ENCODE measurements around the gene DNAJB6. TPM values are rescaled to one million over a fixed set of nuclear protein-coding genes. Genes with fewer than 3 reads are reported as not detected.
A peak's percentile ranks its signal among the peaks of the same experiment; 100 is the strongest.

DNAJB6 gene
- total and polyA plus RNA-seq, 2 experiments from 2014 or later: 139 to 187 TPM

GRCh38 chr7:157429680-157430224 is 92.9 kb downstream of the DNAJB6 start:
- Histone ChIP-seq H3K4me2 (ENCODE audit: unreplicated experiment) (no peak overlapping the region), H3K27ac (no peak overlapping the region), H3F3A (ENCODE audit: insufficient read depth) (no peaks in the 10 kb centered on the region), H4K20me1 (ENCODE audit: insufficient read depth) (no peaks in the 10 kb centered on the region), H3K9me3 (ENCODE audit: low read depth) (no peaks in the 10 kb centered on the region), H3K9me2 (ENCODE audit: insufficient read depth) (no peaks in the 10 kb centered on the region), H3K4me3 (no peak overlapping the region), H3K4me1 (ENCODE audit: insufficient read depth) (no peaks in the 10 kb centered on the region; the same call in 1 of the 2 replicates), H3K27me3 (replicated peaks; ENCODE audit: insufficient read depth) (no peaks in the 10 kb centered on the region), H3K9ac (no peak overlapping the region), H3K36me3 (ENCODE audit: low read depth) (no peaks in the 10 kb centered on the region), H2AFZ (no peak overlapping the region), H3K79me2 (ENCODE audit: insufficient read depth) (no peaks in the 10 kb centered on the region)
- 78 to 79% methylated on average over 4 to 6 of the region's 6 CpGs for WGBS, 2 experiments (ENCODE audit: low coverage in 1 of 2, low lambda C conversion rate in 2 of 2, missing lambda C conversion rate in 2 of 2)
- TF ChIP-seq EZH2 (IDR thresholded peaks at IDR 0.05; ENCODE audit: insufficient read depth, poor library complexity, severe bottlenecking) (no peak), EZH2phosphoT487 (IDR thresholded peaks at IDR 0.05; ENCODE audit: insufficient read depth, low read depth) (no peak)
- in situ Hi-C loops (cut with MboI): no loop called here
- DNase-seq: no peak

- H3K36me3 ChIP-seq (ENCODE audit: low read depth): no peaks in the 10 kb centered on the region
- H3F3A ChIP-seq (ENCODE audit: insufficient read depth): no peaks in the 10 kb centered on the region
- no peaks in the 10 kb centered on the region for H4K20me1 ChIP-seq (ENCODE audit: insufficient read depth)
- WGBS, 2 experiments (ENCODE audit: low coverage in 1 of 2, low lambda C conversion rate in 2 of 2, missing lambda C conversion rate in 2 of 2): 64 to 65% methylated on average over 7 of the region's 7 CpGs
- H3K4me2 ChIP-seq (ENCODE audit: unreplicated experiment): no peak overlapping the region
- no peaks in the 10 kb centered on the region; the same call in 1 of the 2 replicates for H3K4me1 ChIP-seq (ENCODE audit: insufficient read depth)
- no peak overlapping the region for H3K27ac ChIP-seq
- H3K79me2 ChIP-seq (ENCODE audit: insufficient read depth): no peaks in the 10 kb centered on the region
- TF ChIP-seq EZH2phosphoT487 (IDR thresholded peaks at IDR 0.05; ENCODE audit: insufficient read depth, low read depth): no peak
- no peak for TF ChIP-seq EZH2 (IDR thresholded peaks at IDR 0.05; ENCODE audit: insufficient read depth, poor library complexity, severe bottlenecking)
- H2AFZ ChIP-seq: no peak overlapping the region
- H3K9me3 ChIP-seq (ENCODE audit: low read depth): no peaks in the 10 kb centered on the region
- no peak overlapping the region for H3K4me3 ChIP-seq
- no peaks in the 10 kb centered on the region for H3K9me2 ChIP-seq (ENCODE audit: insufficient read depth)
- in situ Hi-C loops (cut with MboI): no loop called here
- no peak overlapping the region for H3K9ac ChIP-seq
- DNase-seq: no peak
- no peaks in the 10 kb centered on the region for H3K27me3 ChIP-seq (replicated peaks; ENCODE audit: insufficient read depth)
Measured at GRCh38 chr7:157430721-157431120, 93.9 kb downstream of the DNAJB6 start.

GRCh38 chr7:157431173-157431950 is 94.6 kb downstream of the DNAJB6 start:
- Histone ChIP-seq H3K4me2 (ENCODE audit: unreplicated experiment) (no peak overlapping the region), H3K9ac (no peak overlapping the region), H3K4me3 (no peak overlapping the region), H3K27ac (no peak overlapping the region), H3K9me3 (ENCODE audit: low read depth) (no peaks in the 10 kb centered on the region), H2AFZ (no peak overlapping the region), H4K20me1 (ENCODE audit: insufficient read depth) (no peaks in the 10 kb centered on the region), H3K27me3 (replicated peaks; ENCODE audit: insufficient read depth) (no peaks in the 10 kb centered on the region), H3K79me2 (ENCODE audit: insufficient read depth) (no peaks in the 10 kb centered on the region), H3K4me1 (ENCODE audit: insufficient read depth) (no peaks in the 10 kb centered on the region; the same call in 1 of the 2 replicates), H3F3A (ENCODE audit: insufficient read depth) (no peaks in the 10 kb centered on the region), H3K9me2 (ENCODE audit: insufficient read depth) (no peaks in the 10 kb centered on the region), H3K36me3 (ENCODE audit: low read depth) (no peaks in the 10 kb centered on the region)
- in situ Hi-C loops (cut with MboI): no loop called here
- DNase-seq: no peak
- WGBS, 2 experiments (ENCODE audit: low coverage in 1 of 2, low lambda C conversion rate in 2 of 2, missing lambda C conversion rate in 2 of 2): 72 to 75% methylated on average over 29 of the region's 29 CpGs
- TF ChIP-seq EZH2 (IDR thresholded peaks at IDR 0.05; ENCODE audit: insufficient read depth, poor library complexity, severe bottlenecking): no peak
- TF ChIP-seq EZH2phosphoT487 (IDR thresholded peaks at IDR 0.05; ENCODE audit: insufficient read depth, low read depth): no peak

- Histone ChIP-seq H3K9me2 (ENCODE audit: insufficient read depth) (no peaks in the 10 kb centered on the region), H3K4me2 (ENCODE audit: unreplicated experiment) (peak overlapping the region; percentile 88), H3K27me3 (replicated peaks; ENCODE audit: insufficient read depth) (no peaks in the 10 kb centered on the region), H3K4me3 (peak overlapping the region; percentile 65), H4K20me1 (ENCODE audit: insufficient read depth) (no peaks in the 10 kb centered on the region), H3K27ac (no peak overlapping the region), H3K9me3 (ENCODE audit: low read depth) (no peaks in the 10 kb centered on the region), H3K9ac (peak overlapping the region; percentile 74), H3F3A (ENCODE audit: insufficient read depth) (no peaks in the 10 kb centered on the region), H3K79me2 (ENCODE audit: insufficient read depth) (no peaks in the 10 kb centered on the region), H3K4me1 (ENCODE audit: insufficient read depth) (no peaks in the 10 kb centered on the region; the same call in 1 of the 2 replicates), H2AFZ (peak overlapping the region; percentile 74), H3K36me3 (ENCODE audit: low read depth) (no peaks in the 10 kb centered on the region)
- in situ Hi-C loops (cut with MboI): no loop called here
- 56 to 58% methylated on average over 22 of the region's 22 CpGs for WGBS, 2 experiments (ENCODE audit: low coverage in 1 of 2, low lambda C conversion rate in 2 of 2, missing lambda C conversion rate in 2 of 2)
- DNase-seq: no peak
- TF ChIP-seq EZH2phosphoT487 (IDR thresholded peaks at IDR 0.05; ENCODE audit: insufficient read depth, low read depth): no peak
- TF ChIP-seq EZH2 (IDR thresholded peaks at IDR 0.05; ENCODE audit: insufficient read depth, poor library complexity, severe bottlenecking): no peak
Measured at GRCh38 chr7:157431951-157432540, 95.2 kb downstream of the DNAJB6 start.
